H1 (cell line): Measurements from ENCODE around the gene ANO2.

Experiments
- CBX5 ChIP-seq: fragments of 300-800, 300-1000 bp; sonication (generic); IDR thresholded peaks from 2 replicates; pipeline ENCODE4 v1.7.1; 2016; ENCODE audit warnings: antibody characterized with exemption, low read length, low read depth
- CEBPB ChIP-seq: IDR thresholded peaks from 2 replicates; pipeline ENCODE4 v1.6.1; 2012; ENCODE audit warnings: low read depth, low read length
- CTCF ChIP-seq, 3 experiments: IDR thresholded peaks; 1 replicate in 2 of 3; 2 replicates in 1 of 3; pipeline versions ENCODE4 v1.5.1 to v1.6.1; 2011; ENCODE audit warnings: low read length in 3 of 3, mild to moderate bottlenecking in 3 of 3, inconsistent platforms in 2 of 3, low read depth in 1 of 3, moderate library complexity in 1 of 3; ENCODE audit not compliant: insufficient read depth in 1 of 3; ENCODE audit errors: control extremely low read depth in 1 of 3
- EP300 ChIP-seq, 2 experiments: IDR thresholded peaks; 1 replicate in 1 of 2; 2 replicates in 1 of 2; pipeline ENCODE4 v1.6.1; 2011 to 2012; ENCODE audit warnings: low read depth in 2 of 2, low read length in 2 of 2, mild to moderate bottlenecking in 2 of 2, borderline replicate concordance in 1 of 2, inconsistent platforms in 1 of 2, moderate library complexity in 1 of 2
- HDAC6 ChIP-seq: IDR thresholded peaks from one replicate; pipeline ENCODE4 v1.7.1; 2012; ENCODE audit warnings: low read depth, mild to moderate bottlenecking, inconsistent platforms, low read length, moderate library complexity
- SIX5 ChIP-seq: IDR thresholded peaks from 2 replicates; pipeline ENCODE4 v1.6.1; 2011; ENCODE audit warnings: mild to moderate bottlenecking, low read depth, low read length
- TF ChIP-seq, protein P1 (sequence below): IDR thresholded peaks from 2 replicates; pipeline ENCODE4 v1.6.1; 2012; ENCODE audit warnings: low read length, inconsistent platforms

- TF ChIP-seq CBX5: no peak
- no peak for TF ChIP-seq CEBPB
- TF ChIP-seq CTCF (IDR thresholded peaks at IDR 0.05; ENCODE audit: control extremely low read depth in 1 of 3, insufficient read depth in 1 of 3, low read depth in 1 of 3, low read length in 3 of 3): no peak
- TF ChIP-seq, protein P1, sequence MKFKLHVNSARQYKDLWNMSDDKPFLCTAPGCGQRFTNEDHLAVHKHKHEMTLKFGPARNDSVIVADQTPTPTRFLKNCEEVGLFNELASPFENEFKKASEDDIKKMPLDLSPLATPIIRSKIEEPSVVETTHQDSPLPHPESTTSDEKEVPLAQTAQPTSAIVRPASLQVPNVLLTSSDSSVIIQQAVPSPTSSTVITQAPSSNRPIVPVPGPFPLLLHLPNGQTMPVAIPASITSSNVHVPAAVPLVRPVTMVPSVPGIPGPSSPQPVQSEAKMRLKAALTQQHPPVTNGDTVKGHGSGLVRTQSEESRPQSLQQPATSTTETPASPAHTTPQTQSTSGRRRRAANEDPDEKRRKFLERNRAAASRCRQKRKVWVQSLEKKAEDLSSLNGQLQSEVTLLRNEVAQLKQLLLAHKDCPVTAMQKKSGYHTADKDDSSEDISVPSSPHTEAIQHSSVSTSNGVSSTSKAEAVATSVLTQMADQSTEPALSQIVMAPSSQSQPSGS: no peak
- no peak for TF ChIP-seq HDAC6
- TF ChIP-seq SIX5: no peak
- no peak for TF ChIP-seq EP300 (IDR thresholded peaks at IDR 0.05; ENCODE audit: borderline replicate concordance in 1 of 2, low read depth in 2 of 2, low read length in 2 of 2)
Observed at GRCh38 chr12:5723711-5724252, 221.3 kb downstream of the ANO2 start.
